HK-2 (cell line): Measurements from ENCODE around the gene HIBADH.

Experiments
- DNase-seq: peaks from one replicate; pipeline ENCODE4 v3.0.0-alpha.2; 2018; ENCODE audit not compliant: unreplicated experiment

Gene HIBADH

GRCh38 chr7:27662490-27663205 lies at the start of gene HIBADH:
Gene HIBADH (minus strand): TSS chr7:27662883. CDS start chr7:27662788, 95 bp downstream.
- peak; percentile 97 for DNase-seq

- no peak for DNase-seq
These were observed 49.5 kb upstream of the HIBADH start for GRCh38 chr7:27712217-27712616.

GRCh38 chr7:27709137-27710075 lies 46.7 kb upstream of the HIBADH start:
- DNase-seq = no peak

GRCh38 chr7:27708485-27708884 lies 45.8 kb upstream of the HIBADH start:
- no peak for DNase-seq

GRCh38 chr7:27705200-27705594 lies 42.5 kb upstream of the HIBADH start:
- DNase-seq = no peak

- no peak for DNase-seq
These were observed 41.9 kb upstream of the HIBADH start for GRCh38 chr7:27704422-27705199.

GRCh38 chr7:27703181-27703580 lies 40.5 kb upstream of the HIBADH start:
- DNase-seq = no peak

GRCh38 chr7:27700501-27700900 lies 37.8 kb upstream of the HIBADH start:
- DNase-seq = no peak

GRCh38 chr7:27699751-27700150 lies 37.1 kb upstream of the HIBADH start:
- DNase-seq = no peak

GRCh38 chr7:27697861-27698430 lies 35.3 kb upstream of the HIBADH start:
- DNase-seq = peak; percentile 10

GRCh38 chr7:27695096-27695495 lies 32.4 kb upstream of the HIBADH start:
- no peak for DNase-seq

- DNase-seq = no peak
These were observed 31.1 kb upstream of the HIBADH start for GRCh38 chr7:27693794-27694193.

- no peak for DNase-seq
These were observed 28.0 kb upstream of the HIBADH start for GRCh38 chr7:27690649-27691048.

- DNase-seq = no peak
These were observed 27.0 kb upstream of the HIBADH start for GRCh38 chr7:27689591-27690164.

GRCh38 chr7:27689150-27689549 lies 26.5 kb upstream of the HIBADH start:
- no peak for DNase-seq

- DNase-seq = no peak
These were observed 26.0 kb upstream of the HIBADH start for GRCh38 chr7:27688646-27689045.

GRCh38 chr7:27688056-27688455 lies 25.4 kb upstream of the HIBADH start:
- DNase-seq = no peak

GRCh38 chr7:27686315-27686714 lies 23.6 kb upstream of the HIBADH start:
- DNase-seq = no peak

- no peak for DNase-seq
These were observed 23.2 kb upstream of the HIBADH start for GRCh38 chr7:27685893-27686292.

- no peak for DNase-seq
These were observed 22.5 kb upstream of the HIBADH start for GRCh38 chr7:27685209-27685608.

GRCh38 chr7:27684491-27684890 lies 21.8 kb upstream of the HIBADH start:
- DNase-seq = no peak
